Muscle of arm (tissue), 12 donors: ENCODE measurements around the gene ARIH2. TPM values are rescaled to one million over a fixed set of nuclear protein-coding genes. Genes with fewer than 3 reads are reported as not detected.

Experiments
- DNase-seq: peaks from one replicate; pipeline ENCODE4 v3.0.0-alpha.2; 2013
- polyA plus RNA-seq, 12 donors: library from polyadenylated mRNA; unstranded; fragments of 120-200 nt; gene quantifications; one replicate each; pipeline ENCODE4 v1.2.1, GENCODE V29; 2013; ENCODE audit not compliant: insufficient read length in 12 of 12

The ARIH2 gene
- polyA plus RNA-seq, 12 donors = 48.3 to 95.2 (median 61.1) TPM; not detected in 1

GRCh38 chr3:48963591-48963990, 44.9 kb downstream of the ARIH2 start:
- DNase-seq = no peak

- no peak for DNase-seq
Observed at GRCh38 chr3:48966367-48966766, 47.7 kb downstream of the ARIH2 start.

GRCh38 chr3:48966876-48967361, 48.3 kb downstream of the ARIH2 start:
- DNase-seq = no peak

GRCh38 chr3:48970586-48970985, 51.9 kb downstream of the ARIH2 start:
- no peak for DNase-seq

GRCh38 chr3:48974076-48974864, 55.6 kb downstream of the ARIH2 start:
- DNase-seq = no peak

- no peak for DNase-seq
Observed at GRCh38 chr3:48979451-48979850, 60.8 kb downstream of the ARIH2 start.

GRCh38 chr3:48980295-48980694, 61.7 kb downstream of the ARIH2 start:
- no peak for DNase-seq

GRCh38 chr3:48982016-48982415, 63.4 kb downstream of the ARIH2 start:
- DNase-seq = no peak

- no peak for DNase-seq
Observed at GRCh38 chr3:48982686-48983085, 64.0 kb downstream of the ARIH2 start.

- no peak for DNase-seq
Observed at GRCh38 chr3:48983096-48983495, 64.5 kb downstream of the ARIH2 start.

GRCh38 chr3:48984663-48985062, 66.0 kb downstream of the ARIH2 start:
- no peak for DNase-seq

- DNase-seq = no peak
Observed at GRCh38 chr3:48985831-48986376, 67.3 kb downstream of the ARIH2 start.

GRCh38 chr3:48989126-48989795, 70.6 kb downstream of the ARIH2 start:
- no peak for DNase-seq

GRCh38 chr3:48989796-48990635, 71.4 kb downstream of the ARIH2 start, which contains the start of gene P4HTM:
Gene P4HTM, plus strand, starts transcription at chr3:48990241. Its CDS starts 16 bp downstream, at chr3:48990257.
- peak; percentile 90 for DNase-seq

- DNase-seq = no peak
Observed at GRCh38 chr3:48990636-48991469, 72.2 kb downstream of the ARIH2 start.

GRCh38 chr3:48991851-48992545, 73.4 kb downstream of the ARIH2 start:
- no peak for DNase-seq

GRCh38 chr3:48993834-48994233, 75.2 kb downstream of the ARIH2 start:
- no peak for DNase-seq

- DNase-seq = no peak
Observed at GRCh38 chr3:48996640-48997039, 78.0 kb downstream of the ARIH2 start.

GRCh38 chr3:48997102-48997635, 78.5 kb downstream of the ARIH2 start:
- DNase-seq = no peak
